HT-29 (cell line): ENCODE data around the gene SPEM2. TPM values are rescaled to one million over a fixed set of nuclear protein-coding genes. Genes with fewer than 3 reads are reported as not detected.
"Not testable (repeated sequence)": the region's sequence is repeated elsewhere in the genome, so short reads cannot be mapped to it uniquely, and the experiment has no call there.

Experiments used
- DNase-seq: peaks from one replicate; pipeline ENCODE4 v3.0.0-alpha.2; 2015; ENCODE audit warnings: low spot score
- total RNA-seq: library from RNA; depleted of rRNA; stranded (reverse); fragments of >200 nt; shearing (Covaris generic); gene quantifications from 2 replicates; pipeline ENCODE4 v1.2.3, GENCODE V29; 2014; rRNA removed

Gene SPEM2
- total RNA-seq, 1 experiment from 2014 or later, result not detected

GRCh38 chr17:7471729-7472128, 46.3 kb downstream of the SPEM2 start:
- DNase-seq, result no peak

- DNase-seq, result not testable (repeated sequence)
Observed at GRCh38 chr17:7474767-7475166, 49.4 kb downstream of the SPEM2 start.

- no peak for DNase-seq
Observed at GRCh38 chr17:7475764-7476422, 50.5 kb downstream of the SPEM2 start.

GRCh38 chr17:7476494-7476893, 51.1 kb downstream of the SPEM2 start:
- DNase-seq, result no peak

GRCh38 chr17:7476951-7477350, 51.5 kb downstream of the SPEM2 start:
- DNase-seq, result no peak

Other genes with a start within 250 kb of the SPEM2 start
- gene ASGR1, start 246.2 kb upstream of the SPEM2 start, total RNA-seq, result 0.52 TPM in 1 of 2 replicates, not detected in the other
- 0.26 and 1.6 TPM in 2 replicates for gene DLG4, start 205.8 kb upstream of the SPEM2 start, total RNA-seq
- gene ACADVL, start 205.7 kb upstream of the SPEM2 start, total RNA-seq, result 469 and 546 TPM in 2 replicates
- 42.6 and 48.6 TPM in 2 replicates for gene DVL2, start 191.1 kb upstream of the SPEM2 start, total RNA-seq
- gene PHF23, start 186.2 kb upstream of the SPEM2 start, total RNA-seq, result 29.3 and 31.7 TPM in 2 replicates
- 72.3 and 84.0 TPM in 2 replicates for gene GABARAP, start 183.2 kb upstream of the SPEM2 start, total RNA-seq
- gene CTDNEP1, start 173.9 kb upstream of the SPEM2 start, total RNA-seq, result 32.8 and 51.4 TPM in 2 replicates
- gene ELP5, start 173.4 kb upstream of the SPEM2 start, total RNA-seq, result 46.5 and 46.7 TPM in 2 replicates
- gene CLDN7, start 163.1 kb upstream of the SPEM2 start, total RNA-seq, result 383 and 429 TPM in 2 replicates
- 0.26 and 0.38 TPM in 2 replicates for gene SLC2A4, start 143.9 kb upstream of the SPEM2 start, total RNA-seq
- 16.3 and 19.4 TPM in 2 replicates for gene YBX2, start 131.0 kb upstream of the SPEM2 start, total RNA-seq
- 915 and 962 TPM in 2 replicates for gene EIF5A, start 118.0 kb upstream of the SPEM2 start, total RNA-seq
- gene GPS2, start 110.3 kb upstream of the SPEM2 start, total RNA-seq, result 45.7 and 49.0 TPM in 2 replicates
- 18.0 and 21.1 TPM in 2 replicates for gene NEURL4, start 96.3 kb upstream of the SPEM2 start, total RNA-seq
- 0.08 TPM in 1 of 2 replicates, not detected in the other for gene ACAP1, start 89.1 kb upstream of the SPEM2 start, total RNA-seq
- gene KCTD11, start 73.5 kb upstream of the SPEM2 start, total RNA-seq, result 5.0 and 6.2 TPM in 2 replicates
- not detected in 2 replicates for gene TMEM95, start 70.5 kb upstream of the SPEM2 start, total RNA-seq
- 4.8 and 9.4 TPM in 2 replicates for gene TNK1, start 44.5 kb upstream of the SPEM2 start, total RNA-seq
- 28.5 and 32.4 TPM in 2 replicates for gene PLSCR3, start 31.1 kb upstream of the SPEM2 start, total RNA-seq
- gene TMEM256, start 21.5 kb upstream of the SPEM2 start, total RNA-seq, result 84.6 and 111 TPM in 2 replicates
- gene NLGN2, start 17.8 kb upstream of the SPEM2 start, total RNA-seq, result 2.2 and 2.7 TPM in 2 replicates
- gene SPEM1, start 5.3 kb upstream of the SPEM2 start, total RNA-seq, result not detected in 2 replicates
- gene SPEM3, start 3.2 kb downstream of the SPEM2 start, total RNA-seq, result not detected in 2 replicates
- 11.7 and 19.4 TPM in 2 replicates for gene TMEM102, start 9.8 kb downstream of the SPEM2 start, total RNA-seq
- 0.46 and 0.52 TPM in 2 replicates for gene FGF11, start 13.9 kb downstream of the SPEM2 start, total RNA-seq
- gene CHRNB1, start 19.4 kb downstream of the SPEM2 start, total RNA-seq, result 0.83 and 1.6 TPM in 2 replicates
- gene ZBTB4, start 54.0 kb downstream of the SPEM2 start, total RNA-seq, result 8.4 and 10.0 TPM in 2 replicates
- 0.28 TPM in 1 of 2 replicates, not detected in the other for gene SLC35G6, start 55.8 kb downstream of the SPEM2 start, total RNA-seq
- 26.0 and 58.6 TPM in 2 replicates for gene POLR2A, start 58.8 kb downstream of the SPEM2 start, total RNA-seq
- gene TNFSF12, start 123.4 kb downstream of the SPEM2 start, total RNA-seq, result not detected in 2 replicates
- 15.6 and 19.1 TPM in 2 replicates for gene TNFSF13, start 133.1 kb downstream of the SPEM2 start, total RNA-seq
- 73.2 and 74.3 TPM in 2 replicates for gene SENP3, start 136.3 kb downstream of the SPEM2 start, total RNA-seq
- gene CD68, start 154.0 kb downstream of the SPEM2 start, total RNA-seq, result 4.0 and 6.6 TPM in 2 replicates
- gene MPDU1, start 158.2 kb downstream of the SPEM2 start, total RNA-seq, result 79.8 and 81.4 TPM in 2 replicates
- 0.70 TPM in 1 of 2 replicates, not detected in the other for gene SOX15, start 164.5 kb downstream of the SPEM2 start, total RNA-seq
- gene FXR2, start 189.3 kb downstream of the SPEM2 start, total RNA-seq, result 23.8 and 30.3 TPM in 2 replicates
- gene SAT2, start 202.2 kb downstream of the SPEM2 start, total RNA-seq, result 3.2 and 5.4 TPM in 2 replicates
- 0.13 TPM in 1 of 2 replicates, not detected in the other for gene SHBG, start 204.5 kb downstream of the SPEM2 start, total RNA-seq
- not detected in 2 replicates for gene ATP1B2, start 225.3 kb downstream of the SPEM2 start, total RNA-seq